GM19395 (cell line): ENCODE data around the gene CATSPERZ.
A peak's percentile ranks its signal among the peaks of the same experiment; 100 is the strongest.

ENCODE experiments used
- ATAC-seq: cut with Tn5 transposase; IDR thresholded peaks from one replicate; pipeline ENCODE4 v1.9.1; 2021; ENCODE audit warnings: mild to moderate bottlenecking, moderate library complexity; ENCODE audit not compliant: unreplicated experiment

Gene CATSPERZ

DNA sequence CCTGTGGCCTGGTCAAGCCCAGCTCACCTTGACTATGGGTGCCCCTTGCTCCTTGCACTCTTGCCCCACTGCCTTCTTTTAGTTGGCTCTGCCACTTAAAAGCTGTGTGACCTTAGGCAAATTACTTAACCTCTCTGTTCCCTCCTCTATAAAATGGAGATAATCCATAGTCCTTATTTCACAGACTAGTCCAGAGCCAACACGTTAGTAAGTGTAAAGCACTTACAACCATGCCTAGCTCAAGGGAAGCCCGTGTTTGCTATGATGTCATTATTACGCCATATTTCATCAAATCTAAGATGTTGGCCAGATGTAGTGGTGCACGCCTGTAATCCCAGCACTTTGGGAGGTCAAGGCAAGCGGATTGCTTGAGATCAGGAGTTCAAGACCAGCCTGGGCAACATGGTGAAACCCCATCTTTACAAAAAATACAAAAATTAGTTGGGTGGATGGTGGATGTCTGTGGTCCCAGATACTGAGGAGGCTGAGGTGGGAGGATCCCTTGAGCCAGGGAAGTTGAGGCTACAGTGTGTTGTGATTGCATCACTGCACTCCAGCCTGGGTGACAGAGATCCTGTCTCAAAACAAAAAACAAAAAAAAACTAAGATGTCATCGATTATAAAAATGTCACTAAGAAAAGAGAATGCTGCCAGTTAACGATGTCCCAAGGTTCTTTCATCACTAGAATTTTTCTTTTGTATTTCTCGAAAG is 37.5 kb downstream of the CATSPERZ start:
- no peak for ATAC-seq

DNA sequence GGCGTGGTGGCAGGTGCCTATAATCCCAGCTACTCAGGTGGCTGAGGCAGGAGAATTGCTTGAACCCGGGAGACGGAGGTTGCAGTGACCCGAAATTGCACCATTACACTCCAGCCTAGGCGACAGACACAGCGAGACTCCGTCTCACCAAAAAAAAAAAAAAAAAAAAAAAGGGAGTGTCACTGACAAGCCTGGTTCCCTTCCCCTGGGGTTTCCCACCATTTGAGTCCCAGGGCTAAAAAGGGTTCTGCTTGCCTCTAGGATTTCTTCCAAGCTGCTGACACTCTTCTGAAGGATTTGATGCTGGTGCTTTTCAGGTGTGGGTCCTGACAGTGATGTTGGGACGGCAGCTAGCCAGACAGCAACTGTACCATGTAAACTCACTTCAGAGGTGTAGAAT is 38.6 kb downstream of the CATSPERZ start:
- no peak for ATAC-seq

DNA sequence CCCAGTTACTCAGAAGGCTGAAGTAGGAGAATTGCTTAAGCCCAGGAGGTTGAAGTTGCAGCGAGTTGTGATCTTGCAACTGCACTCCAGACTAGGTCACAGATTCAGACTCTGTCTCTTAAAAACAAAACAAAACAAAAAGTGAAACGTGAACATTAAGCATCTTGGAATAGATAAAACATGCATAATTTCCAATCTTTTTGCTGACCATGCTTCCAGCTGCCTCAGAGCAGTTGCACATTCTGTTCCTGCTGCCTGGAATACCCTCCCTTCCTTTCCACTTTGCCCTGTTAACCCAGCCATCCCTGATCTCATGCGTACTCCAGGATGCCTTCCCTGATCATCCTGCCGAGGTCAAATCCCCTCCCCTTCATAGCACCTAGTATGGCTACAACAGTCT is 39.1 kb downstream of the CATSPERZ start:
- ATAC-seq = no peak

DNA sequence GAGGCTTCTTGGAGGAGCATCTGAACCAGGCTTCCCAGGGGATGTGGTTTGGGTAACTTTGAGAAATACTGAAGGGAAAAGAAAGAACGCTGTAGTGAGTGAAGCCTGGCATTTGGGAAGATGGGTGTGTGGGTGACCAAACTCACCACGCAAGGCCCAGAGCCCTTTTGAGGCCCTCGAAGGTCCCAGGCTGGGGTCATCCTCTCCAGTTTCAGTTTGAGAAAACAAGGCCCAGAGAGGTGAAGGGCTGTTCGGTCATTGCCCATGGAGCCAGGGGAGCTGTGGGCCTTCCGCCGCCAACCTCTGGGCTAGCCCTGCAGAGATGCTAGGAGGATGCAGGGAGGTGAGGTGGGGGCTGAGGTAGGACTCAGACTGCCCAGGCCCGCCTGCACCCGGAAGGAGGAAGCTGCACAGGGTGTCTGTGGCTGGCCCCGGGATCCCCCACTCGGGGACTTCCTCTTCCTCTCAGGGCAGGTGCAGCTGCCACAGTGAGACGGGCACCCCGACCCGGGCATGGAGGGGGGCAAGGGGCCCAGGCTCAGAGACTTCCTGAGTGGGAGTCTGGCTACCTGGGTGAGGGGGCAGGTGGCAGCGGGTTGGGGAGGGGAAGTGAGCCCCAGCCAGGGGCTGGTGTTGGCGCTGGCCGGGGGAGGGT is 39.7 kb downstream of the CATSPERZ start, which contains the start of gene CCDC88B:
Gene CCDC88B, plus strand, starts transcription at position 451 of the 655 bp plus-strand sequence. Its CDS starts 63 bp downstream, at position 514.
- ATAC-seq = peak; percentile 61

DNA sequence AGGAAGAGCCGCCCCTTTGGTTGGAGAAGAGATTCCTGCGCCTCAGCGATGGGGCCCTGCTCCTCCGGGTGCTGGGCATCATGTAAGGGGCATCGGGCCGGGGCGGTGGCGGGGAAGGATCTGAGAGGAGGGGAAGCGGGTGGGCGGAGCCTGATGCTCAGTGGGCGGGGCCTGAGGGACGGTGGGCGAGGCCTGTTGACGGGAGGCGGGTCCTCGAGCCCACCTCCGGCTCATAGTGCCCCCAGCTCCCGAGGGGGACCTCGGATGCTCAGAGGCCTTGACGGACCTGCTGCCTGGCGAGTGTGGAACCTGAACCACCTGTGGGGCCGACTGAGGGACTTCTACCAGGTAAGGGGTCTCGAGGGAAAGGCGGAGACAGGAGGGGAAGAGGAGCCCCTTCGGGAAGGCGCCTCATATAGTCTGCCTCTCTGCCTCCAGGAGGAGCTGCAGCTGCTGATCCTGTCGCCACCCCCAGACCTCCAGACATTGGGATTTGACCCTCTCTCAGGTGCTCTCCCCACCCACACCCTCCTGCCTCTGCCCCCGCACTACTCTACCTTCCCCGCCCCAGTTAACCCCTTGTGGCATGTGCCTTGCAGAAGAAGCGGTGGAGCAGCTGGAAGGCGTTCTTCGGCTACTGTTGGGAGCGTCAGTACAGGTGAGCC is 40.6 kb downstream of the CATSPERZ start:
- ATAC-seq = no peak

DNA sequence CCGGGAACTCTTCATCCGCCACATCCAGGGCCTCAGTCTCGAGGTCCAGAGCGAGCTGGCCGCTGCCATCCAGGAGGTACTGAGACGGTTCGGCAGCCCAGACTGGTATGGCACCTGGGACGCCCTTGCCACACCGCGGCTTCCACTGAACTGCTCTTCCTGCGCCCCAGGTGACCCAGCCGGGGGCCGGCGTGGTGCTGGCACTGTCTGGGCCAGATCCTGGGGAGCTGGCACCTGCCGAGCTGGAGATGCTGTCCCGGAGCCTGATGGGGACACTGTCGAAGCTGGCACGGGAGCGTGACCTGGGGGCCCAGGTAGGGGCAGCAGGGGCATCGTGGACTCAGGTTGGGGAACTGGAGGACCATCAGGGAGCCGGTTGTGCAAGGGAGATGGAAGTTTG is 41.3 kb downstream of the CATSPERZ start:
- no peak for ATAC-seq

DNA sequence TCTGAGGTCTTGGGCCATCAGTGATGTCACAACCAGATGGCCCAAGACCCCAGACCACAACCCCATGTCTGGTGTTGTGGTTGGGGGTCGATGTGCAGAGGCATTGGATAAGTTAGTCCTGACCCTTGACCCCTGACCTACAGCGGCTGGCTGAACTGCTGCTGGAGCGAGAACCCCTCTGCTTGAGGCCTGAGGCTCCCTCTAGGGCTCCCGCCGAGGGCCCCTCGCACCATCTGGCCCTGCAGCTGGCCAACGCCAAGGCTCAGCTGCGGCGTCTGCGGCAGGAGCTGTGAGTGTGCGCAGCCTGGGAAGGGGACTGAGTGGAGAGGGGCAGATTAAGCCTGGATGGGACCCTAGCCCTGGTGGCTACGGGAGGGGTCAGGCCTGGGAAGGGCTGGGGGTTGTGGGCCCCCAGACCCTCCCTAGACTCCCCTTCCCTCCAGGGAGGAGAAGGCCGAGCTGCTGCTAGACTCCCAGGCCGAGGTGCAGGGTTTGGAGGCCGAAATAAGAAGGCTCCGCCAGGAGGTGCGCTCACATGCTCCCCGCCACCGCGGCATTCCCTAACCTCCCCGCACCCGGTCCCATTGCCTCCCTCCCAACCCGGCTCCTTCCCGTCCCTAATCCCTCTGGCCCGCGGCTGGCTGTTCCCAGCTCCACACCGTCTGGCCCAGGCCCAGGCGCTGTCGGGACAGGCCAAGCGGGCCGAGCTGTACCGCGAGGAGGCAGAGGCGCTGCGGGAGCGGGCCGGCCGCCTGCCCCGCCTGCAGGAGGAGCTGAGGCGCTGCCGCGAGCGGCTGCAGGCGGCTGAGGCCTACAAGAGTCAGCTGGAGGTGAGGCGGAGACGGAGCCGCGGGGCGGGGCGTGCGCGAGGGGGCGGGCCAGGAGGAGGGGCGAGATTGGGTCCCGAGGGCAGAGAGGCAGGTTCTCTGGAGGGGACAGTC is 42.0 kb downstream of the CATSPERZ start:
- no peak for ATAC-seq

DNA sequence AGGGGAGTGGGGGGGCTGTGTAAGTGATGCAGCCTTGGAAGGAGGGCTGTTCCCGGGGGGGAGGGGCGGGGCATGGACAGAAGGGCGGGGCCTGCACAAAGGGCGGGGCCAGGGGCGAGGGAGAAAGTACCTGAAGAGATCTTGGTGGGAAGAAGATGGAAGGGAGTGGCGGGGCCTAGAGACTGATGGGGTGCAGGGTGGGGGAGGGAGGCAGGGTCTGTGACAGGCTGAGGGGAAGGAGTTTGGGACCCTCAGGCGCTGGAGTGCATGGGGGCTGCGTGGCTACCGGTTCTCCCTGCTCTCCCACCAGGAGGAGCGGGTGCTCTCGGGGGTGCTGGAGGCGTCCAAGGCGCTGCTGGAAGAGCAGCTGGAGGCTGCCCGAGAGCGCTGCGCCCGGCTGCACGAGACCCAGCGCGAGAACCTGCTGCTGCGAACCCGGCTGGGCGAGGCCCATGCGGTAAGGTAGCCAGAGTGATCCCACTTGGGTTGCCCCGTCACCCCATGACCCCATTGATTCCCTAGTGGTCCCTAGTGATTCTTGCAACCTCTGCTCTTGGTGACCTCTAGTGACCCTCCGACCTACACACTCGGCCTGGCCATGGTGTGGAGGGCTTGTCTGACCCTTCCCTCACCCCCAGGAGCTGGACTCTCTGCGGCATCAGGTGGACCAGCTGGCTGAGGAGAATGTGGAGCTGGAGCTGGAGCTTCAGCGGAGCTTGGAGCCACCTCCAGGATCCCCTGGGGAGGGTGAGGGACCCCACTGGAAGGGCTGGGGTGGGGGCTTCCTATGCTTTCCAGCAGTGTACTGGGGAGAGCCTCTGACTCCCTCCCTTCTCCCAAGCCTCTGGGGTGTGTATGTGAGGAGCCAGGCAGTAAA is 42.9 kb downstream of the CATSPERZ start:
- ATAC-seq = no peak

DNA sequence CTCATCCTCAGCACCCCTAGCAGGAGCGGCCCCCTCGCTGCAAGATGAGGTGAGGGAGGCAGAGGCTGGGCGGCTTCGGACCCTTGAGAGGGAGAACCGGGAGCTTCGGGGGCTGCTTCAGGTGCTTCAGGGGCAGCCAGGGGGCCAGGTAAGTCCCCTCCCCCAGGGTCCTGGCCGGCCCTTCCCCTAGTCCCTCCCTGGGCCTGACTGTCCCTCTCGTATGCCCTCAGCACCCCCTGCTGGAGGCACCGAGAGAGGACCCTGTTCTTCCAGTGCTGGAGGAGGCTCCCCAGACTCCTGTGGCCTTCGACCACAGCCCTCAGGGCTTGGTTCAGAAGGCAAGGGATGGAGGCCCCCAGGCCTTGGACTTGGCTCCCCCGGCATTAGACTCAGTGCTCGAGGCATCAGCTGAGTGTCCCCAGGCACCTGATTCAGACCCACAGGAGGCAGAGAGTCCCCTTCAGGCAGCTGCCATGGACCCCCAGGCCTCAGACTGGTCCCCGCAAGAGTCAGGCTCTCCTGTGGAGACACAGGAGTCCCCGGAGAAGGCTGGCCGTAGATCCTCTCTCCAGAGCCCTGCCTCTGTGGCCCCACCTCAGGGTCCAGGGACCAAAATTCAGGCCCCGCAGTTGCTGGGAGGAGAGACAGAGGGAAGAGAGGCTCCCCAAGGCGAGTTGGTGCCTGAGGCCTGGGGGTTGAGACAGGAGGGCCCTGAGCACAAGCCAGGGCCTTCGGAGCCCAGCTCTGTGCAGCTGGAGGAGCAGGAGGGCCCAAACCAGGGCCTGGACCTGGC is 43.8 kb downstream of the CATSPERZ start:
- no peak for ATAC-seq

DNA sequence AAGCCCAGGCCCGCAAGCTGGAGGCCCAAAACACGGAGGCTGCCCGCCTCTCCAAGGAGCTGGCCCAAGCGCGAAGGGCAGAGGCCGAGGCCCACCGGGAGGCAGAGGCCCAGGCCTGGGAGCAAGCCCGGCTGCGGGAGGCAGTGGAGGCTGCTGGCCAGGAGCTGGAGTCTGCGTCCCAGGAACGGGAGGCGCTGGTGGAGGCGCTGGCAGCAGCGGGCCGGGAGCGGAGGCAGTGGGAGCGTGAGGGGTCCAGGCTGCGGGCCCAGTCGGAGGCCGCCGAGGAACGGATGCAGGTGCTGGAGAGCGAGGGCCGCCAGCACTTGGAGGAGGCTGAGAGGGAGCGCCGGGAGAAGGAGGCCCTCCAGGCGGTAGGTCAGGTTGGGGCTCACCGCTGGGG is 44.6 kb downstream of the CATSPERZ start:
- no peak for ATAC-seq

DNA sequence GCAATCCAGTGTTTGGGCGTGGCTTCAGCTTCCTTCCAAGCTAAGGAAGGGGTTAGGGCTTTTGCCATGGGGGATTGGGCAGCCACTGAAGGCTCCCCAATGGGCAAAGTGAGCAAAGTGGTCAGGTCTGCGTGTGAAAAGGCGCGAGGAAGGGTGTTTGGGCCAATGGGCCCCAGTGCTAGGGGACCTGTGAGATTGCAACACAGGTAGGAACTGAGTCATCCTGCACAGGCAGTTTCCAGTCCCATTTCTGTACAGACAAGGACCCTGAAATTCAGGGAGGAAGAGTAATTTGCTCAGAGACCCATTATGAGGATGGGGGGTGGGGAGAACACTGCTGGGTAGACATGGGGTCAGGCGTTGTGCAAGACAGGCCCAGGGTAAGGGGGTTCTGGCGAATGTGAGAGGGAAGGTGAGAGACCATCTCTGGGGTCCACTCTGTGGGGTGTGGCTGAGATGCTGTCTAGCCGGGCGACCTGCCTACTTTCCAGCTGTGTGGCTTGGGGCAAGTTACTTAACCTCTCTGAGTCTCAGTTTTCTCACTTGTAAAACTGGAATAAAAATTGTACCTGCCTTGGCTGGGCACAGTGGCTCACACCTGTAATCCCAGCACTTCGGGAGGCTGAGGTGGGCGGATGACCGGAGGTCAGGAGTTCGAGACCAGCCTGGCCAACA is 47.2 kb downstream of the CATSPERZ start:
- no peak for ATAC-seq

DNA sequence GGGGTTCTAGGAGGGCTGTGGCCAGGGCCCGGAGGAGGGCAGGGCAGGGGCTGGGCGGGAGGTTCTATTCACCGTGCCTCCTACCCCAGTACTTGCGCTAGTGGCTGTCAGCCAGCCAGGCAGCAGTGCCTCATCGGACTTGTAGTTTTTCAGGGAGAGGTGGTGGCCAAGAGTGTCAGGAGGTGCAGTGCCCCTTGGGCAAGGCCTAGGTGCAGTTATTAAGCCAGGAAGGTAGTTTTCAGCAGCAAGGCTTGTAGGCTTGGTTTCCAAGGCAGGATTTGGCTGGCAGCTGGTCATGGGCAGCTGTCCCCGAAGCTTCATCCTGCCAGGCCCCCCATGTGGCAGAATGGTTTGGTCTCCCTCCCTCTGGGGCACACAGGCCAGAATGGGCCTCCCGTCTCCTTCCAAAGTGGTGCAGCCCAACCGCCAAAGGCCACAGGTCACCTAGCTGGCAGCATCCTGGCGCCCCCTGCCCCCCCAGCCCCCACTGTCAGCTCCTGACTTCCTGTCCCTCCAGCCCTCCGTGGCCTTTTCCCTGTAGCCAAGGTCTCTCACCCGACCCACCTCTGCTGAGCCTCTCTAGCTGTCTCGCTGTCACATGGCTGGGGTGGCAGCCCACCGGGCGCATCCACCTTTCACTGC is 48.3 kb downstream of the CATSPERZ start:
- no peak for ATAC-seq

DNA sequence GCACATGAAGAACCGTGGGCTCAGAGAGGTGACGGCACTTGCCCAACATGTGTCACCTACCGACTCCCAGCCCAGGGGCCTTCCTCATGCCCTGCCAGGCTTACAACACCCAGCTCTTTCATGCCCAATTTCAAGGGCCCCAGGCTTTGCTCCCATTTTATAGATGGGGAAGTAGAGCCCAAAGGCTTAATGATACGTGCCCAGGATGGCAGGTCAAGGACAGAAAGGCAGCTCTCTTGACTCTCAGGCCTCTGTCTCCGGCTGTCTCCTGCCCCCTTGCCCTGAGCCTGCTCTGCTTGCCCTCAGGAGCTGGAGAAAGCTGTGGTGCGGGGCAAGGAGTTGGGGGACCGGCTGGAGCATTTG is 48.8 kb downstream of the CATSPERZ start:
- no peak for ATAC-seq

DNA sequence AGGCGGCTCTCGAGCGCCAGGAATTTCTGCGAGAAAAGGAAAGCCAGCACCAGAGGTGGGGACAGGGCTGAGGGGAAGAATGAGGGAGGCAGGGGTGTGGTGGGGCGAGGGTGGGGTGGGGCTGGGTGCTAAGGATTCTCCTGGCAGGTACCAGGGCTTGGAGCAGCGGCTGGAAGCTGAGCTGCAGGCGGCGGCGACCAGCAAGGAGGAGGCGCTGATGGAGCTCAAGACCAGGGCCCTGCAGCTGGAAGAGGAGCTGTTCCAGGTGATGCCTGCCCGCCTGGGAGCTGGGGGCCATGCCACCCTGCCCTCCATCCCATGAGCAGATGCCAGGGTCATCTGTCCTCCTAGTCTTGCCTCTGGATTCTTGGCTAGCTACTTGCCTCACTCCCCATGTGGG is 49.2 kb downstream of the CATSPERZ start:
- no peak for ATAC-seq

DNA sequence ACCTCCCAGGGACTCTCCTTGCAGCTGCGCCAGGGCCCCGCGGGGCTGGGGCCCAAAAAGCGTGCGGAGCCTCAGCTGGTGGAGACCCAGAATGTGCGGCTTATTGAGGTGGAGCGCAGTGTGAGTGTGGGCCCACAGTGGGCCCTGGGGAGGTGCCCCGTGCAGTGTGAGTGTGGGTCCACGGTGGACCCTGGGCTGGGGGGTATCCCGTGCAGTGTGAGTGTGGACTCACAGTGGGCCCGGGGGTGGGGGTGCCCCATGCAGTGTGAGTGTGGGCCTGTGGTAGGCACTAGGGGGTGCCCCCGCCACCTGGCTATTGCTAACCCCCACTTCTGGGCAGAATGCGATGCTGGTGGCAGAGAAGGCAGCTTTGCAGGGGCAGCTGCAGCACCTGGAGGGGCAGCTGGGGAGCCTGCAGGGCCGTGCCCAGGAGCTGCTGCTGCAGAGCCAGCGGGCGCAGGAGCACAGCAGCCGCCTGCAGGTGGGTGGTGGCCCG is 51.0 kb downstream of the CATSPERZ start:
- no peak for ATAC-seq

DNA sequence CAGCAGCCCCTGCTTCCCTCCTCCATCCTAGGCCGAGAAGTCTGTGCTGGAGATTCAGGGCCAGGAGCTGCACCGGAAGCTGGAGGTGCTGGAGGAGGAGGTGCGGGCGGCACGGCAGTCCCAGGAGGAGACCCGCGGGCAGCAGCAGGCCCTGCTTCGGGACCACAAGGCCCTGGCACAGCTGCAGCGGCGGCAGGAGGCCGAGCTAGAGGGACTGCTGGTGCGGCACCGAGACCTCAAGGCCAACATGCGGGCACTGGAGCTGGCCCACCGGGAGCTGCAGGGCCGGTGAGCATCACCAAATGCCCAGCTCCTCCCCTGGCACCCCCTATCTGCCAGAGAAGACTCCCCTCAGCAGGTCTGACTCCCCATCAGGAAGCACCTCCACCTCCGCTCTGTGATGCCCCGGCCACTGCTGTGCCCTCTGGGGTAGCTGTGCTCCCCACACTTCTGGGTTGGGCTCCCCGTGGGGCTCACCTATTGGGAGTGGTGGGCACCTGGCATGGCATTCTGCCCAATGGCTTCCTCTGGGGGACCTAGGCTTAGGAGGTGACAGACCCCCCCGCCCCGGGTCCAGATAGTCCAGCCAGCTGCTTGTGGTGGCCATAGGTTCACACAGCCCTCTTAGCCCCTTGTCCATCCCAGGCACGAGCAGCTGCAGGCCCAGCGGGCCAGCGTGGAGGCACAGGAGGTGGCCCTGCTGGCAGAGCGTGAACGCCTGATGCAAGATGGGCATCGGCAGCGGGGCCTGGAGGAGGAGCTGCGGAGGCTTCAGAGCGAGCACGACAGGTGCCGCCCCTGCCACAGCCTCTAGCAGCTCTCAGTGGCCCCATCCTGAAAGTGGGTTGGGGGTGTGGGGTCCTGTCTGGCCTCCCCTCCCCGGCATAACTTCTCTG is 52.2 kb downstream of the CATSPERZ start:
- ATAC-seq = no peak
